Activated CD4-positive, alpha-beta T cell treated with anti-CD3 and anti-CD28 coated beads, Interleukin-2, amount 10 ng/mL, durations not matched to agents 7 days and 5 days (primary cell): ENCODE data around the gene ENO4. TPM values are rescaled to one million over a fixed set of nuclear protein-coding genes. Genes with fewer than 3 reads are reported as not detected.

Experiments used
- CTCF ChIA-PET: fragments of 350-600 bp; sonication (Branson Sonifier 250); formaldehyde crosslinking; loops from one replicate; lab custom pipeline; 2021; ENCODE audit warnings: antibody characterized with exemption; lab: Charles Lee
- POLR2A ChIA-PET: fragments of 350-600 bp; sonication (Branson Sonifier 250); formaldehyde crosslinking; loops from one replicate; lab custom pipeline; 2021; ENCODE audit warnings: antibody characterized with exemption; lab: Charles Lee
- DNase-seq: peaks from one replicate; pipeline ENCODE4 v3.0.0-alpha.2; 2020
- H3K27ac Mint-ChIP-seq: one replicate; pipeline ENCODE4 v1.8.0; 2021; ENCODE audit warnings: mild to moderate bottlenecking, moderate library complexity, mixed read lengths
- H3K27me3 Mint-ChIP-seq: one replicate; pipeline ENCODE4 v1.8.0; 2021; ENCODE audit warnings: mixed read lengths
- H3K36me3 Mint-ChIP-seq: one replicate; pipeline ENCODE4 v1.8.0; 2021; ENCODE audit warnings: low read depth, mixed read lengths
- H3K4me1 Mint-ChIP-seq: one replicate; pipeline ENCODE4 v1.8.0; 2021; ENCODE audit warnings: mixed read lengths
- H3K4me3 Mint-ChIP-seq: one replicate; pipeline ENCODE4 v1.8.0; 2021; ENCODE audit warnings: mild to moderate bottlenecking, moderate library complexity, mixed read lengths
- H3K9me3 Mint-ChIP-seq: one replicate; pipeline ENCODE4 v1.8.0; 2021; ENCODE audit warnings: mixed read lengths
- total RNA-seq, 2 experiments: library from RNA; stranded (reverse); gene quantifications; one replicate each; pipeline ENCODE4 v1.2.3, GENCODE V29; 2021

Gene ENO4
- total RNA-seq, 2 experiments from 2014 or later, result not detected

DNA sequence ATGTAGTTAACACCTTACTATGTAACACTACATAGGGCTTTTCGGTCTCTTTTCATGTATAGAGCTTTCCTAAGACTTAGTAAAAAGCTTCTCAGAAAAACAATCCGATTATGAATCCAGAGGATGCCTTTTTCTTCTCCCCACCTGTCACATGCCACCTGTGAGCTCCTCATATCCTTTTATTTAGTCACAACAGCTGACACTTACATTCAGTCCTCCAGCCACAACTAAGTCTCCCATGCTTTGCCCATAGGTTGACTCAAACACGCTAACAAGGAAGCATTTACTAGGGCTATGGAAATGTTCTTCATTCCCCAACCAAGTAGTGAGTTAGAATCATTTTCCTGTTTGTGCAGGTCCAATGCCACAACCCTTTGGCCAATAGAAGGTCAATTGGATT lies 7.9 kb downstream of the ENO4 start:
- no peaks in the 10 kb centered on the region for H3K9me3 Mint-ChIP-seq
- no peaks in the 10 kb centered on the region for H3K36me3 Mint-ChIP-seq
- CTCF ChIA-PET, result no interaction called here
- POLR2A ChIA-PET, result no interaction called here
- no peak overlapping the region for H3K27ac Mint-ChIP-seq
- no peak overlapping the region for H3K4me3 Mint-ChIP-seq
- H3K4me1 Mint-ChIP-seq, result no peaks in the 10 kb centered on the region
- peaks cover 6% of the 10 kb centered on the region for H3K27me3 Mint-ChIP-seq
- no peak for DNase-seq

DNA sequence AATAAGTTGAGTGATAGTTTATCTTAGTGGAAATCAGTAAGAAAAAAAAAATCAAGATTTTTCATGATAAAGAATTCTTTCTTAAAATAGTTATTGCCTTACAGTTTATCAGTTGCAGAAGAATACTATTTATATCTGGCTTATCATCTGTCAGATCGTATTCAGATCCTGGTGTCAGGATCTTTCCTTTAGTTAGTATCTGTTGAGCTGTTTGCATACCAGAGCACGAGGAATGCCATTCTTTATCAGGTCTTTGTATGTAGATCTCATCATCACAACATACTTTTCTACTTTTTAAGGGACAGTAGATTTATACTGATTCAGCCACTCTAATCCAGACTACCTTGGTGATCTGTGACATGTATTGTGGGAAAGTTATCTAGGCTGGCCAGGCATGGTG lies 12.5 kb downstream of the ENO4 start:
- no peaks in the 10 kb centered on the region for H3K36me3 Mint-ChIP-seq
- CTCF ChIA-PET, result no interaction called here
- POLR2A ChIA-PET, result no interaction called here

DNA sequence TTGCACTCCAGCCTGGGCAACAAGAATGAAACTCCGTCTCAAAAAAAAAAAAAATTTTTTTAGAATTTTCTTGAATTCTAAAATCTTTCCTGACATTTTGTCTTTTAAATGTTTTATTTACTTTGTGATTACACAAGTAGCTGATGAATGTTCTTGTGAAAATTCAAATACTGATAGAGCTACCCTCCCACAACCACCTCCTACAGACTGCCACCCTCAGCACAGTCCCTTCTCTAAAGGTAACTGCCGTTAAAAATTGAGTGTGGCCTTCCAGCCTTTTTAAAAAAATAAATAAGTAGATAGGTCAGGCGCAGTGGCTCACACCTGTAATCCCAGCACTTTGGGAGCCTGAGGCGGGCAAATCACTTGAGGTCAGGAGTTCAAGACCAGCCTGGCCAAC lies 15.1 kb downstream of the ENO4 start:
- peaks cover 2% of the 10 kb centered on the region for H3K27me3 Mint-ChIP-seq
- no peaks in the 10 kb centered on the region for H3K9me3 Mint-ChIP-seq
- CTCF ChIA-PET, result no interaction called here
- H3K4me3 Mint-ChIP-seq, result no peak overlapping the region
- no peak for DNase-seq
- H3K27ac Mint-ChIP-seq, result no peak overlapping the region
- POLR2A ChIA-PET, result no interaction called here
- H3K36me3 Mint-ChIP-seq, result no peaks in the 10 kb centered on the region
- H3K4me1 Mint-ChIP-seq, result no peaks in the 10 kb centered on the region

More for the DNA sequence above, 12.5 kb downstream of the ENO4 start:
- Mint-ChIP-seq H3K4me3 (no peak overlapping the region), H3K9me3 (no peaks in the 10 kb centered on the region), H3K4me1 (no peaks in the 10 kb centered on the region), H3K27me3 (peaks cover 3% of the 10 kb centered on the region), H3K27ac (no peak overlapping the region)
- no peak for DNase-seq

DNA sequence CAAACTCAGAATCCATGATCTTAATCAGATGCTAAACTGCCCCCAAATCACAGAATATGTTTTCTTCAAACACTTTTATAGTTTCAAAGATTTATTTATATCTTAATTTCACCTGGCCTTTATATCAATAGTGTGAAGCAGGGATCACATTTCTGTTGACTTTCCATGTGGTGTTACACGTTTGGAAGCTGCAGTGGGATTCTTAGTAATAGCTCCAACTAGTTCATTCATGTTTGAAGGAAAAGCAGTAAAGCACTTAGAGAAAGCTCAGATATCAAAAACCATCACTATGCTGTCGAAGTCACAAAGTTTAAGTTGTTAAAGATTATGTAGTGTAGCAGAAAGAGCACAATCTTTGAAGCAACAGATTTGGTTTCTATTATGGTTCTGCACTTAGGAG lies 16.8 kb downstream of the ENO4 start:
- ChIA-PET POLR2A (no interaction called here), CTCF (no interaction called here)
- Mint-ChIP-seq H3K27me3 (peaks cover 2% of the 10 kb centered on the region), H3K27ac (no peak overlapping the region), H3K4me3 (no peak overlapping the region), H3K36me3 (no peaks in the 10 kb centered on the region), H3K9me3 (no peaks in the 10 kb centered on the region), H3K4me1 (no peaks in the 10 kb centered on the region)
- no peak for DNase-seq

DNA sequence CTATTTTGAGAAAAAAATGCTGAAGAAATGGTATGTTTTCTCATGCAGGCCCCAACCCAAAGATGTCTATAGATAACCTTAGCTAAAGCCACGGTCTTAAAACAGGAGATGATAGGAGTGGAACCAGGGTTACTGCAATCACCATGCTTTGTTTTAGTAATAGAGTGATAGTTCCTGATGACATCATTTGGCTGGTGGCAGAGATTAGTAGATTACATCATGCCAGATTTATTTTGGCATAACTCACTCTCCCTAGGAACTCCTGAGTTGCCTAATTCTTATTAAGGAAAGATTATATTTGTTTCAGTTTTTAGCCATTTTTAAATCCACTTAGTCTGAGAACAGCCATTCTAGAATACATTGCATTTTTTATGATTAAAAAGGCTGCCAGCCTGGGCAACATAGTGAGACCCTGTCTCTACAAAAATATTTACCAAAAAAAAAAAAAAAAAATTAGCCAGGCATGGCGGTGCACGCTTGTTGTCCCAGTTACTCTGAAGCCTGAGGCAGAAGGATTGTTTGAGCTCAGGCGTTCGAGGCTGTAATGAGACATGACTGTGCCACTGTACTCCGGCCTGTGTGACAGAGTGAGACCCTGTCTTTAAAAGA lies 17.8 kb downstream of the ENO4 start:
- ChIA-PET POLR2A (no interaction called here), CTCF (interaction anchor here (0.6 kb wide), 1 partner anchor 40 kb away, joined by 3 read pairs; no protein-coding TSS in a partner anchor)
- Mint-ChIP-seq H3K9me3 (no peaks in the 10 kb centered on the region), H3K4me1 (no peaks in the 10 kb centered on the region), H3K27me3 (peaks cover 2% of the 10 kb centered on the region), H3K36me3 (no peaks in the 10 kb centered on the region), H3K27ac (no peak overlapping the region), H3K4me3 (no peak overlapping the region)
- DNase-seq, result no peak

DNA sequence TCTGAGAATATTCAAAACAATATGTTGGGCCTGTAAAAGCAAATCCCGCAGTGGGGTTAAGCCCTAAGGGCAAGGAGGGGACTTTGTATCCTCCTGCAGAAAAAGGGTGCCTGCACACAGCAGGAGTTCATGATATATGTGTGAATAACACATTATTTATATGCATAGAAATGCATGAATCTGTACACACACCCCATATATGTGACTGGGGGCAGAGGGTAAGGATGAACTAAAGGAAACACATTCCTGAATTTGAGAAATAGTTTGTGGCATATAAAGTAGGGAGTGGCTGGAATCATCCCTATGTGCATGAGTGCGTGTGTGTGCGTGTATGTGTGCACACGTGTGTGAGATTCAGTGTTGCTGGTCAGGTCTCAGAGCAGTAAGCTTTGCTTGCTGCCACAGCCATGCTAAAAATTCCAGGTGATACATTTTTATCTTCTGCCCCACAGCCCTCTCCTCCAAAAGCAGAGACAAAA lies 18.9 kb downstream of the ENO4 start:
- no peaks in the 10 kb centered on the region for H3K36me3 Mint-ChIP-seq
- no peaks in the 10 kb centered on the region for H3K9me3 Mint-ChIP-seq
- CTCF ChIA-PET, result no interaction called here
- no peak overlapping the region for H3K27ac Mint-ChIP-seq
- H3K4me3 Mint-ChIP-seq, result no peak overlapping the region
- H3K27me3 Mint-ChIP-seq, result peaks cover 2% of the 10 kb centered on the region
- DNase-seq, result no peak
- POLR2A ChIA-PET, result no interaction called here
- H3K4me1 Mint-ChIP-seq, result no peaks in the 10 kb centered on the region

DNA sequence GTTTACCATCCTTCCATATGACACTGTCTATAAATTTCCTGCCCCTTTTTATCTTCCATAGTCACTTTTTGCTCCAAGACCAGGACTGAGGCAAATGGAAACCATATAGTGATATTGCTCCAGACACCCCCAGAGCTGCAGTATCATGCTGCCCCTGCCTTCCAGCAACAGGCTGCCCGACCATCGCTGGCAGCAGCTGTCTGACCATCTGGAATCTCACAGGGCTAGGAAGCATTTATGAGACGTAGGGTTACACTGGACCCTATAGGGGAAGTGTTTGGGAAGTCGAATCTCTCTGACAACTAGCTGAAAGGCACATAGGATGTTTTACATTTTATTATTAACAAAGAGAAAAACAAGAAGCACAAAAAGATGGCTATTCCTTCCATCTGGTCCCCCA lies 19.4 kb downstream of the ENO4 start:
- ChIA-PET POLR2A (no interaction called here), CTCF (no interaction called here)
- H3K27me3 Mint-ChIP-seq, result peaks cover 2% of the 10 kb centered on the region
- no peak overlapping the region for H3K27ac Mint-ChIP-seq
- no peaks in the 10 kb centered on the region for H3K4me1 Mint-ChIP-seq
- H3K9me3 Mint-ChIP-seq, result no peaks in the 10 kb centered on the region
- H3K36me3 Mint-ChIP-seq, result no peaks in the 10 kb centered on the region
- DNase-seq, result no peak
- no peak overlapping the region for H3K4me3 Mint-ChIP-seq

DNA sequence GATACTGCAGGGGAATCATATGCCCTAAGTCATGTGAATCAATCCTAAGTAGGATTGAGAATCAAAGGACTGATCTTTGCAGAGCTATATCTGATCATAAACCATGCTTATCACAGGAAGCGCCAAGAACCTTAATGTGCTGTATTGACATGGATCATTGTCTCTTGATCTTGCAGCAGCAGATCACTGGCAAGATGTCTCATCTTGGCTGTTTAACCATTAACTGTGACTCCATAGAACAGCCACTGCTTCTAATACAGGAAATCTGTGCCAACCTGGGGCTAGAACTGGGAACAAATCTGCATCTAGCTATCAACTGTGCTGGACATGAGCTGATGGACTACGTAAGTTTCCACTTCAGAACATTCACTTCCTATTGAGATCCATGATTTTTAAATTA lies 21.6 kb downstream of the ENO4 start:
- no peaks in the 10 kb centered on the region for H3K4me1 Mint-ChIP-seq
- no peaks in the 10 kb centered on the region for H3K9me3 Mint-ChIP-seq
- no peak for DNase-seq
- H3K4me3 Mint-ChIP-seq, result no peak overlapping the region
- CTCF ChIA-PET, result interaction anchor here (1.5 kb wide), 1 partner anchor 8 kb away, joined by 3 read pairs; no protein-coding TSS in a partner anchor
- H3K36me3 Mint-ChIP-seq, result no peaks in the 10 kb centered on the region
- H3K27ac Mint-ChIP-seq, result no peak overlapping the region
- POLR2A ChIA-PET, result no interaction called here
- peaks cover 3% of the 10 kb centered on the region for H3K27me3 Mint-ChIP-seq

DNA sequence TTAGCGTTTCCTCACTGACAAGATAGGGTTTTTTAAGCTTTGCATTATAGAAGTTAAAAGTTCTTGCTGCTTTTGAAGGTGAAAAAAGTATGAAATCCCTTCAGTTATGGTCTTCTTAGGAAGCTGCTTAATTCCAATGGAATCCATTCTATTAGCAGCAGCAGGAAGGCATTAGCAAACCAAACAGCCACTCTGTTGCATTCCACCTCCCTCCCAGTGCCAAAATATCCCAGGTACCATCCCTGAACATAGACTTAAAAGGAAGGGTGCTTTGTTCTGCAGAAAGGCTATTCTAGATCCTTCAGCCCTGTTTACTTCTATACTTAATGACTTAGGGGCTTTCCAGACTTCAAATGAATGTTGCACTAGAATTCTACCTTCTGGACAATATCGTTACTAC lies 23.8 kb downstream of the ENO4 start:
- ChIA-PET POLR2A (no interaction called here), CTCF (no interaction called here)
- Mint-ChIP-seq H3K36me3 (no peaks in the 10 kb centered on the region), H3K4me3 (no peak overlapping the region), H3K27ac (no peak overlapping the region), H3K4me1 (no peaks in the 10 kb centered on the region), H3K9me3 (no peaks in the 10 kb centered on the region), H3K27me3 (peaks cover 5% of the 10 kb centered on the region)
- no peak for DNase-seq

DNA sequence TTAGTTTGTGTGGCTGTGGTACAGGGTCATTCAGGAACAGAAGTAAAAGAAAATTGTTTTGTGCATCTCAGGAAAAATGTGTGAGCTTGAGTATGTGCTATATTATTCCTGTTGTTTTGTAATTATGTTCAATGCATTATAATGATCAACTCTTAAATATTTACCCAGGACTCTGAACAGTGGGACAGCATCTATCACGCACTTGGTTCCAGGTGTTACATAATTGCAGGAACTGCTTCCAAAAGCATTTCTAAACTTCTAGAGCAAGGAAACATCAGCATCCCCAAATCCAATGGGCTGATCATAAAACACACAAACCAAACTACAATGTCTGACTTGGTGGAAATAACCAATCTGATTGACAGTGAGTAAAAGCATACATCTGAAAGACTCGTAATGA lies 26.6 kb downstream of the ENO4 start:
- peaks cover 3% of the 10 kb centered on the region for H3K27me3 Mint-ChIP-seq
- no peak overlapping the region for H3K27ac Mint-ChIP-seq
- H3K36me3 Mint-ChIP-seq, result no peaks in the 10 kb centered on the region
- CTCF ChIA-PET, result interaction anchor here (0.5 kb wide), 1 partner anchor 28 kb away, joined by 4 read pairs; no protein-coding TSS in a partner anchor
- no peak overlapping the region for H3K4me3 Mint-ChIP-seq
- DNase-seq, result no peak
- no peaks in the 10 kb centered on the region for H3K4me1 Mint-ChIP-seq
- POLR2A ChIA-PET, result no interaction called here
- H3K9me3 Mint-ChIP-seq, result no peaks in the 10 kb centered on the region

DNA sequence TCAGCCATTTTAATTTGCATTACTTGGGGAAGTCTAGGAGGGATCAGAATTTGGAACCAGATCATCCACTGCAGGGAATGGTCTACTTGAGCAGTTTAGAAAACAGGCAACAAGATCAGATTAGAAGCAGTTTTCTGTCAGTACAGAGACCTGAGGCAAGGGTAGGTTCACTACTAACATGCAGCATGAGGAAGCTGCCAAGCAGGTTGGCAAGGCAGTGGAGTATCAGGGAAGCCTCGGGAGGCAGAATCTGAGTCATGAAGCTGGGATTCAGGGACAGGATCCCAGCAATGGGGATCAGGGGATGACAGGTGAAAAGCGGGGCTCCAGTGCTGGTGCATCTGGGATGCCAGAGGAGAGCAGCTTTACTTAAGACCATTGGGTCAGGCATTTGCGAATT lies 28.1 kb downstream of the ENO4 start:
- Mint-ChIP-seq H3K9me3 (no peaks in the 10 kb centered on the region), H3K4me1 (no peaks in the 10 kb centered on the region), H3K27me3 (peaks cover 3% of the 10 kb centered on the region), H3K4me3 (no peak overlapping the region), H3K36me3 (no peaks in the 10 kb centered on the region), H3K27ac (no peak overlapping the region)
- POLR2A ChIA-PET, result no interaction called here
- DNase-seq, result no peak
- CTCF ChIA-PET, result no interaction called here

DNA sequence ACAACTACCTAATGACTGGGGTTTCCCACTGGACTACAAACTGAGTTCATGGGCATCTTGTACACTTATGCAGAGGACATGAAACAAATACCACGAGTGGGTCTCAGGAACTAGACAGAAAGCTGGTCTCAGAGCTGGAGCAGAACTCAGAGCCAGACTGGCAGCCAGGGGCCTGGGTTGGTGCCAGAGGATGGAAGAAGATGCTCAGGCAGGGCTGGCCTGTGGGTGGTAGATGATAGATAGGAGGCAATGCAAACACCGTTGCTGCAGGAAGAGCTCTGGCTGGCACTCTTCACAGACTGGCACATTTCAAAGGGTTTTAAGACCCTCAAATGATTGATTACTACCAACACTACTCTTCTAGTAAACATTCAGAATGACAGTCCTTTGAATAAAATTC lies 28.8 kb downstream of the ENO4 start:
- H3K27me3 Mint-ChIP-seq, result peaks cover 3% of the 10 kb centered on the region
- CTCF ChIA-PET, result no interaction called here
- no peak overlapping the region for H3K4me3 Mint-ChIP-seq
- no peaks in the 10 kb centered on the region for H3K4me1 Mint-ChIP-seq
- H3K27ac Mint-ChIP-seq, result no peak overlapping the region
- H3K9me3 Mint-ChIP-seq, result no peaks in the 10 kb centered on the region
- POLR2A ChIA-PET, result no interaction called here
- no peak for DNase-seq
- no peaks in the 10 kb centered on the region for H3K36me3 Mint-ChIP-seq

DNA sequence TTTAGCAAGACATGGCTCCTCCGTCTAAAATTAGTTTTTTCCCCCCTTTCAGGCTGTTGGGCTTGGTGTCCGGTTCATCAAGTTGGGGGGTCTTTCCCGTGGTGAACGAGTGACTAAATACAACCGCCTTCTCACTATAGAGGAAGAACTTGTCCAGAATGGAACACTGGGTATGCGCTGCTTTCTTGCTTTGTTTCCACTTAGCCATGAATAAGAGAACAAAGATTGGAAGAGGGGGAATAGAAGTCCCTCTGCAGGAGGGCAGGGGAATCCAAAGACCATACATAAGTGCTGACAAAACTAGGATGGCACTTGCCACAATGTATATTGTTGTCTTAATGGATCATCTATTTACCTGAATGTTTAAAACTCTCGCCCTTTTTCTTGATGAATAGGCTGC lies 30.5 kb downstream of the ENO4 start:
- Mint-ChIP-seq H3K27ac (no peak overlapping the region), H3K9me3 (no peaks in the 10 kb centered on the region), H3K4me1 (no peaks in the 10 kb centered on the region), H3K36me3 (no peaks in the 10 kb centered on the region), H3K4me3 (no peak overlapping the region), H3K27me3 (peaks cover 9% of the 10 kb centered on the region)
- CTCF ChIA-PET, result no interaction called here
- POLR2A ChIA-PET, result no interaction called here
- no peak for DNase-seq
